Stimulated activated CD8-positive, alpha-beta memory T cell treated with anti-CD3 and anti-CD28 coated beads, Interleukin-4, amount 100 ng/mL, for 24 hours (primary cell): ENCODE measurements around the gene TJP1.
"Not testable (repeated sequence)": the region's sequence is repeated elsewhere in the genome, so short reads cannot be mapped to it uniquely, and the experiment has no call there.

Source experiments
- DNase-seq: peaks from one replicate; pipeline ENCODE4 v3.0.0-alpha.2; 2020; ENCODE audit warnings: low read depth

The TJP1 gene

GRCh38 chr15:29657476-29657817 is 164.8 kb downstream of the TJP1 start:
- DNase-seq, result not testable (repeated sequence)

DNA sequence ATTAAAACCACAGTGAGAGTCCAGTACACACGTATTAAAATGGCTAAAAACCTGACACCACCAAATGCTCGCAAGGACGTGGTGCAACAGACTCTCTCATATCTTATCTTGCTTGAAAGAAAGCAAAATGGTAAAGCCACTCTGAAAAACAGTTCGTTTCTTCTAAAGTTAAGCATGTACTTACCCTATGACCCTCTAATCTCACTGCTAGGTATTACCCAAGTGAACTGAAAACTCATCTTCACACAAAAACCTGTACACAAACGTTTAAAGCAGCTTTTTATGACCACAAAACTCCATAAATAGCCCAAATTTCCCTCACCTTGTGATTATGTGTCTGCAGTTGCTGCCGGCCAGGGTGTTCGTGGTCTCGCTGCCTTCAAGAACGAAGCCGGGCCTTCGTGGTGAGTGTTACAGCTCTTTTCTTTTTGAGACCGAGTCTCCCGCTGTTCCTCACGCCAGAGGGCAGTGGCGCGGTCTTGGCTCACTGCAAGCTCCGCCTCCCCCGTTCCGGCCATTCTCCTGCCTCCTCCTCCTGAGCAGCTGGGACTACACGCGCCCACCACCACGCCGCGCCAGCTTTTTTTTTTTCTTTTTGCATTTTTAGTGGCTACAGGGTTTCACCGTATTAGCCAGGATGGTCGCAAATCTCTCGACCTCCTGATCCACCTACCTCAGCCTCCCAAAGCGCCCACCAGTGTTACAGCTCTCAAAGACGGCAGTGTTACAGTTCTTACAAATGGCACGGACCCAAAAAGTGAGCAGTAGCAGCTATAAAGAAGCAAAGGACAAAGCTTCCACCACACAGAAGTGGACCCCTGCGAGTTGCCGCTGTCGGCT is 165.4 kb downstream of the TJP1 start:
- DNase-seq, result no peak

DNA sequence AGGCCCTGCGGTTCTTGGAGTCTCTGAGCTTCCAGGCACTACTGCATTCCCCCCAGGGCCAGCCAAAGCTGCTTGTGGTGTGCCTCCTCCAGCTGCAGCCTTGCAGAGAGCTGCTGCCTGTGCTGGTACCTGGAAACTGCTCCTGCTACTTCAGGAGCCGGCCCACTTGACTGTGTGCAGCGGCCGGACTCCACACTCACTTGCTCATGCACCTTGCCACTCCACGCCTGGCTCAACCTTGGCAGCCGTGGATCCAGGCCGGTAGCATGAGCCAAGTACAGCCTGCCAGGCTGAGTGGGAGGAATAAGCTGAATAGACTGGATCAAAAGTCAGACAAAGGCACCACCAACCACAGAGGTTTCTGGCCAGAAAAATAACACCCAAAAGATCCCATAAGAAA is 169.7 kb downstream of the TJP1 start:
- DNase-seq, result no peak

DNA sequence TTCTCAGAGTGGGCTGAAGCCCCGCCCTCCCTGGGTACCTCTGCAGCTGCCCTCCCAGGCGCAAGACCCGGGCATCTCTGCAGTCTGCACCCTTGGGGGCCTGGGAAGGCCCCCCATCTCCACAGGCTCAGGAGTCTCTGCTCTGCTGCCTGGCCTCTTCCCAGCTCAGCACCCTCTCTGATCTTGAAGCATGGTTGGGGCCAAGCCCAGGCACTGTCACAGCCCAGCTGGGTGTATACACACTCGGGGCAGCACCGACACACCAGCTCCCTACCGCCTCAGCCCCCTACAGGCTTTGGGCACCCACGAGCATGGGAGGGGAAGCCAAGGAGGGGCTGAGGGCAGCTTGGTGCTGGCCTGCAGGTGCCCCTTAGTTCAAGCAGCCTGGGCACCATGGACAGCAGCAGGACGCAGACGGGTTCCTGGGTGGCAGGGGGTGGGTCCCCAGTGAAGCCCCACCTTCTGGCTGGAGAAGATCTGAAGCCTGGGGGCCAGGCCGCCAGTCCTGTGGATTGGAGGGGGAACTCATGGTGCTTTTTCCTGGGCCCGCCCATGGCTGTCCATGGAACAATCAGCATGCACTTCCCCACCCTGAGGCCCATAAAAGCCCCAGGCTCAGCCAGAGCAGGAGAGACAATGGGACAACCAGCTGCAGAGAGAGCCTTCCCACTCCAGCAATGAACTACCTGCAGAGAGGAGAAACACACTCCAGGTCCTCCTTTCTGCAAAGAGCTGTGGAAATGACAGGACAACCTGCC is 170.6 kb downstream of the TJP1 start:
- DNase-seq, result no peak
